Activated CD8-positive, alpha-beta memory T cell treated with anti-CD3 and anti-CD28 coated beads for 24 hours (primary cell): ENCODE results near the gene FTO.

Experiments used
- DNase-seq: peaks from one replicate; pipeline ENCODE4 v3.0.0-alpha.2; 2020

FTO gene

GRCh38 chr16:53787423-53787822 is 83.5 kb downstream of the FTO start:
- no peak for DNase-seq

GRCh38 chr16:53789137-53789536 is 85.2 kb downstream of the FTO start:
- no peak for DNase-seq

GRCh38 chr16:53792161-53792951 is 88.4 kb downstream of the FTO start:
- no peak for DNase-seq

- no peak for DNase-seq
These were observed 99.5 kb downstream of the FTO start for GRCh38 chr16:53803451-53803850.

GRCh38 chr16:53803998-53804397 is 100.0 kb downstream of the FTO start:
- no peak for DNase-seq

- no peak for DNase-seq
These were observed 100.5 kb downstream of the FTO start for GRCh38 chr16:53804467-53804866.

GRCh38 chr16:53805113-53805512 is 101.2 kb downstream of the FTO start:
- no peak for DNase-seq

- DNase-seq, result no peak
These were observed 101.8 kb downstream of the FTO start for GRCh38 chr16:53805752-53806151.

GRCh38 chr16:53809088-53809932 is 105.4 kb downstream of the FTO start:
- no peak for DNase-seq

GRCh38 chr16:53812914-53813313 is 109.0 kb downstream of the FTO start:
- DNase-seq, result no peak

GRCh38 chr16:53814801-53815200 is 110.8 kb downstream of the FTO start:
- no peak for DNase-seq

- DNase-seq, result no peak
These were observed 112.4 kb downstream of the FTO start for GRCh38 chr16:53816211-53816836.

- no peak for DNase-seq
These were observed 113.3 kb downstream of the FTO start for GRCh38 chr16:53817117-53817755.

- no peak for DNase-seq
These were observed 114.0 kb downstream of the FTO start for GRCh38 chr16:53817812-53818550.

- no peak for DNase-seq
These were observed 117.5 kb downstream of the FTO start for GRCh38 chr16:53821487-53821886.

GRCh38 chr16:53821957-53822625 is 118.1 kb downstream of the FTO start:
- DNase-seq, result no peak

- DNase-seq, result no peak
These were observed 119.1 kb downstream of the FTO start for GRCh38 chr16:53822936-53823529.

GRCh38 chr16:53826658-53827057 is 122.7 kb downstream of the FTO start:
- no peak for DNase-seq

GRCh38 chr16:53827741-53828140 is 123.8 kb downstream of the FTO start:
- no peak for DNase-seq

- no peak for DNase-seq
These were observed 125.3 kb downstream of the FTO start for GRCh38 chr16:53829186-53829747.

GRCh38 chr16:53832896-53833544 is 129.1 kb downstream of the FTO start:
- DNase-seq, result no peak
